ENCODE results near the gene ADSL.

DNA sequence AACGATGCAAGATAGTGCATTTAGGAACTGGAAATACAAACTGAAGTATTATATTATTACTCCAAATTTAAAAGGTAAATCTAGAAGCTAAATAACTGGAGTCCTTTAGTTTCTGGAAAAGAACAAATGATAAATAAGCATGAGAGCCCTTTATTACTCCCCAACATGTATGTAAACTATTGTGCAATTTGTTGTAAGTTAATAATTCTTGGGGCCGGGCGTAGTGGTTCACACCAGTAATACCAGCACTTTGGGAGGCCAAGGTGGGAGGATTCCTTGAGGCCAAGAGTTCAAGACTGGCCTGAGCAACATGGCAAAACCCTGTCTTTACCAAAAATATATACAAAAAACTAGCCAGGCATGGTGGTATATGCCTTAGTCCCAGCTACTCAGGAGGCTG is 35.2 kb downstream of the ADSL start:
- TF ChIP-seq, protein P1, sequence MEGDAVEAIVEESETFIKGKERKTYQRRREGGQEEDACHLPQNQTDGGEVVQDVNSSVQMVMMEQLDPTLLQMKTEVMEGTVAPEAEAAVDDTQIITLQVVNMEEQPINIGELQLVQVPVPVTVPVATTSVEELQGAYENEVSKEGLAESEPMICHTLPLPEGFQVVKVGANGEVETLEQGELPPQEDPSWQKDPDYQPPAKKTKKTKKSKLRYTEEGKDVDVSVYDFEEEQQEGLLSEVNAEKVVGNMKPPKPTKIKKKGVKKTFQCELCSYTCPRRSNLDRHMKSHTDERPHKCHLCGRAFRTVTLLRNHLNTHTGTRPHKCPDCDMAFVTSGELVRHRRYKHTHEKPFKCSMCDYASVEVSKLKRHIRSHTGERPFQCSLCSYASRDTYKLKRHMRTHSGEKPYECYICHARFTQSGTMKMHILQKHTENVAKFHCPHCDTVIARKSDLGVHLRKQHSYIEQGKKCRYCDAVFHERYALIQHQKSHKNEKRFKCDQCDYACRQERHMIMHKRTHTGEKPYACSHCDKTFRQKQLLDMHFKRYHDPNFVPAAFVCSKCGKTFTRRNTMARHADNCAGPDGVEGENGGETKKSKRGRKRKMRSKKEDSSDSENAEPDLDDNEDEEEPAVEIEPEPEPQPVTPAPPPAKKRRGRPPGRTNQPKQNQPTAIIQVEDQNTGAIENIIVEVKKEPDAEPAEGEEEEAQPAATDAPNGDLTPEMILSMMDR (IDR thresholded peaks at IDR 0.05) = no peak
- TF ChIP-seq POLR2AphosphoS5 (IDR thresholded peaks at IDR 0.05) (no peak), EP300 (IDR thresholded peaks at IDR 0.05) (no peak), POLR2A (IDR thresholded peaks at IDR 0.05) (no peak)

All from suprapubic skin (tissue), 4 donors.